Activated B cell treated with CpG ODN at 0.5 μM for 24 hours (primary cell): ENCODE measurements around the gene PIK3R3. TPM values are rescaled to one million over a fixed set of nuclear protein-coding genes. Genes with fewer than 3 reads are reported as not detected.
"Not testable (repeated sequence)": the region's sequence is repeated elsewhere in the genome, so short reads cannot be mapped to it uniquely, and the experiment has no call there.

Experiments
- ATAC-seq: fragments of 200-7000 bp; cut with Tn5 transposase; one replicate; pipeline ENCODE4 v1.10.0; 2021; ENCODE audit warnings: low read depth, mild to moderate bottlenecking, moderate library complexity
- CTCF ChIA-PET: fragments of 350-600 bp; sonication (Branson Sonifier 250); formaldehyde crosslinking; loops from one replicate; lab custom pipeline; 2021; ENCODE audit warnings: antibody characterized with exemption; lab: Charles Lee
- POLR2A ChIA-PET: fragments of 350-600 bp; sonication (Branson Sonifier 250); formaldehyde crosslinking; loops from one replicate; lab custom pipeline; 2021; ENCODE audit warnings: antibody characterized with exemption; lab: Charles Lee
- DNase-seq: peaks from one replicate; pipeline ENCODE4 v3.0.0; 2022
- H3K27ac Mint-ChIP-seq: one replicate; pipeline ENCODE4 v1.8.0; 2020; ENCODE audit warnings: mixed read lengths
- H3K27me3 Mint-ChIP-seq: one replicate; pipeline ENCODE4 v1.8.0; 2021; ENCODE audit warnings: mixed read lengths
- H3K36me3 Mint-ChIP-seq: one replicate; pipeline ENCODE4 v1.8.0; 2021; ENCODE audit warnings: low read depth, mixed read lengths
- H3K4me1 Mint-ChIP-seq: one replicate; pipeline ENCODE4 v1.8.0; 2021; ENCODE audit warnings: mixed read lengths
- H3K4me3 Mint-ChIP-seq: one replicate; pipeline ENCODE4 v1.8.0; 2020; ENCODE audit warnings: mild to moderate bottlenecking, mixed read lengths
- H3K9me3 Mint-ChIP-seq: one replicate; pipeline ENCODE4 v1.8.0; 2020; ENCODE audit warnings: mixed read lengths
- CTCF ChIP-seq: fragments of 200-600 bp; IDR thresholded peaks from one replicate; pipeline ENCODE4 v1.8.0; 2022; ENCODE audit warnings: antibody characterized with exemption, mild to moderate bottlenecking
- intact Hi-C: fragments of 100-400 bp; cut with micrococcal nuclease; formaldehyde crosslinking; loops from one replicate; pipeline ENCODE4 v1.15.1; 2024
- total RNA-seq: library from RNA; stranded (reverse); gene quantifications from 2 replicates; pipeline ENCODE4 v1.2.3, GENCODE V29; 2022

PIK3R3 gene
- total RNA-seq, 1 donor from 2014 or later, result 1.3 TPM

- no peak for TF ChIP-seq CTCF
- no peaks in the 10 kb centered on the region for H3K27me3 Mint-ChIP-seq
- peaks cover 16% of the 10 kb centered on the region for H3K4me1 Mint-ChIP-seq
- intact Hi-C loops, result no loop called here
- no peaks in the 10 kb centered on the region for H3K36me3 Mint-ChIP-seq
- H3K9me3 Mint-ChIP-seq, result no peaks in the 10 kb centered on the region
- no peak for ATAC-seq
- H3K27ac Mint-ChIP-seq, result no peak overlapping the region
- no peak for DNase-seq
- ChIA-PET CTCF (no interaction called here), POLR2A (interaction anchor here (0.5 kb wide), 1 partner anchor 52 kb away, joined by 4 read pairs; no protein-coding TSS in a partner anchor)
- H3K4me3 Mint-ChIP-seq, result no peak overlapping the region
Measured at GRCh38 chr1:46062651-46063319, 69.6 kb downstream of the PIK3R3 start.

- Mint-ChIP-seq H3K27me3 (no peaks in the 10 kb centered on the region), H3K4me1 (peaks cover 11% of the 10 kb centered on the region), H3K9me3 (no peaks in the 10 kb centered on the region), H3K4me3 (no peak overlapping the region), H3K36me3 (no peaks in the 10 kb centered on the region), H3K27ac (no peak overlapping the region)
- intact Hi-C loops, result no loop called here
- DNase-seq (no peak), ATAC-seq (no peak)
- ChIA-PET CTCF (no interaction called here), POLR2A (no interaction called here)
- TF ChIP-seq CTCF, result no peak
Measured at GRCh38 chr1:46061146-46061545, 71.3 kb downstream of the PIK3R3 start.

GRCh38 chr1:46058936-46059335, 73.5 kb downstream of the PIK3R3 start:
- POLR2A ChIA-PET, result no interaction called here
- H3K36me3 Mint-ChIP-seq, result no peaks in the 10 kb centered on the region
- DNase-seq (no peak), ATAC-seq (no peak)
- no peaks in the 10 kb centered on the region for H3K9me3 Mint-ChIP-seq
- intact Hi-C loops, result no loop called here
- no peaks in the 10 kb centered on the region for H3K27me3 Mint-ChIP-seq
- no peak overlapping the region for H3K27ac Mint-ChIP-seq
- H3K4me1 Mint-ChIP-seq, result no peaks in the 10 kb centered on the region
- H3K4me3 Mint-ChIP-seq, result no peak overlapping the region
- TF ChIP-seq CTCF, result no peak
- CTCF ChIA-PET, result no interaction called here

- CTCF ChIA-PET, result no interaction called here
Measured at GRCh38 chr1:46057781-46058180, 74.6 kb downstream of the PIK3R3 start.

GRCh38 chr1:46057215-46057614, 75.2 kb downstream of the PIK3R3 start:
- H3K27ac Mint-ChIP-seq, H3K9me3 Mint-ChIP-seq, DNase-seq, H3K27me3 Mint-ChIP-seq, ATAC-seq, intact Hi-C loops, H3K36me3 Mint-ChIP-seq, POLR2A ChIA-PET, H3K4me1 Mint-ChIP-seq, CTCF ChIA-PET, H3K4me3 Mint-ChIP-seq: not testable (repeated sequence)

More at GRCh38 chr1:46057781-46058180, 74.6 kb downstream of the PIK3R3 start:
- H3K27me3 Mint-ChIP-seq, result no peaks in the 10 kb centered on the region
- no peak for TF ChIP-seq CTCF
- H3K36me3 Mint-ChIP-seq, result no peaks in the 10 kb centered on the region
- no peaks in the 10 kb centered on the region for H3K4me1 Mint-ChIP-seq
- no peak for DNase-seq
- no peak overlapping the region for H3K27ac Mint-ChIP-seq
- H3K9me3 Mint-ChIP-seq, result no peaks in the 10 kb centered on the region
- POLR2A ChIA-PET, result interaction anchor here (0.8 kb wide), 1 partner anchor 147 kb away, joined by 5 read pairs; no protein-coding TSS in a partner anchor
- no peak for ATAC-seq
- intact Hi-C loops, result no loop called here
- H3K4me3 Mint-ChIP-seq, result no peak overlapping the region
